Endothelial cell of umbilical vein (primary cell): ENCODE measurements around the gene ANKRD13D. TPM values are rescaled to one million over a fixed set of nuclear protein-coding genes. Genes with fewer than 3 reads are reported as not detected.

Source experiments
- BruUV-seq: library from RNA; stranded (reverse); fragments of 400-500 nt; replicated peaks from 2 replicates; lab custom pipeline; 2021; lab: Mats Ljungman, UMichigan
- CTCF ChIA-PET: fragments of 300-600, 350-600 bp; sonication (Branson Sonifier 250); formaldehyde crosslinking; loops from one replicate; lab custom pipeline; 2021; ENCODE audit warnings: antibody characterized with exemption, inconsistent platforms; lab: Charles Lee
- POLR2A ChIA-PET: fragments of 300-600, 350-600 bp; sonication (Branson Sonifier 250); formaldehyde crosslinking; loops from one replicate; lab custom pipeline; 2021; ENCODE audit warnings: antibody characterized with exemption, inconsistent platforms; lab: Charles Lee
- DNase-seq: peaks from one replicate; pipeline ENCODE4 v3.0.0-alpha.2; 2011; ENCODE audit warnings: low read depth, low spot score
- FAIRE-seq: peaks from 2 replicates; lab custom pipeline; 2011; peaks lifted over from hg19 to GRCh38; lab: Jason Lieb, UNC
- H2AFZ ChIP-seq: 2 replicates; pipeline ENCODE4 v1.6.0; 2012; ENCODE audit warnings: low read depth, low read length, control low read depth, inconsistent platforms
- H3K27ac ChIP-seq: 2 replicates; pipeline ENCODE4 v1.5.1; 2011; ENCODE audit warnings: low read depth, mild to moderate bottlenecking, control low read depth, low read length, moderate library complexity; ENCODE audit not compliant: insufficient read depth
- H3K27me3 ChIP-seq, 2 experiments: 2 replicates each; pipeline versions ENCODE4 v1.6.0 to v1.6.1; 2011; ENCODE audit warnings: low read length in 2 of 2, mixed read lengths in 1 of 2; ENCODE audit not compliant: control insufficient read depth in 2 of 2, insufficient read depth in 2 of 2
- H3K36me3 ChIP-seq, 2 experiments: 2 replicates in 1 of 2; 3 replicates in 1 of 2; pipeline ENCODE4 v1.5.1; 2011; ENCODE audit warnings: low read length in 2 of 2, mild to moderate bottlenecking in 1 of 2, moderate library complexity in 1 of 2; ENCODE audit not compliant: control insufficient read depth in 2 of 2, insufficient read depth in 2 of 2; ENCODE audit errors: extremely low read depth in 1 of 2
- H3K4me1 ChIP-seq: 3 replicates; pipeline ENCODE4 v1.5.1; 2011; ENCODE audit warnings: mild to moderate bottlenecking, low read length; ENCODE audit not compliant: control insufficient read depth, insufficient read depth; ENCODE audit errors: extremely low read depth
- H3K4me2 ChIP-seq: 2 replicates; pipeline ENCODE4 v1.6.1; 2011; ENCODE audit warnings: low read length, control low read depth, mixed read lengths; ENCODE audit not compliant: insufficient read depth
- H3K4me3 ChIP-seq, 3 experiments: fragments of 200-600 bp in 1 of 3; sonication (generic), shearing (Covaris generic) in 1 of 3; replicated peaks in 1 of 3; 2 replicates each; pipeline ENCODE4 v1.5.1; 2011 to 2016; ENCODE audit warnings: control low read depth in 3 of 3, low read length in 3 of 3, mild to moderate bottlenecking in 2 of 3, inconsistent platforms in 1 of 3, low read depth in 1 of 3, moderate library complexity in 1 of 3; ENCODE audit not compliant: insufficient read depth in 1 of 3
- H3K79me2 ChIP-seq: 2 replicates; pipeline ENCODE4 v1.6.0; 2012; ENCODE audit warnings: low read length, inconsistent platforms; ENCODE audit not compliant: control insufficient read depth, insufficient read depth
- H3K9ac ChIP-seq: replicated peaks from 2 replicates; pipeline ENCODE3; 2011; ENCODE audit warnings: low read length, control low read depth; ENCODE audit not compliant: insufficient read depth; ENCODE audit errors: extremely low read depth
- H3K9me1 ChIP-seq: replicated peaks from 3 replicates; pipeline ENCODE4 v1.6.0; 2011; ENCODE audit warnings: mild to moderate bottlenecking, low read length; ENCODE audit not compliant: control insufficient read depth, insufficient read depth; ENCODE audit errors: extremely low read depth
- H3K9me3 ChIP-seq: replicated peaks from 2 replicates; pipeline ENCODE4 v1.5.1; 2012; ENCODE audit warnings: low read length, inconsistent platforms; ENCODE audit not compliant: control insufficient read depth, insufficient read depth
- H4K20me1 ChIP-seq: replicated peaks from 2 replicates; pipeline ENCODE3; 2011; ENCODE audit warnings: mild to moderate bottlenecking, low read length; ENCODE audit not compliant: control insufficient read depth, insufficient read depth; ENCODE audit errors: extremely low read depth
- EZH2 ChIP-seq: IDR thresholded peaks from 2 replicates; pipeline ENCODE4 v1.6.1; 2012; ENCODE audit warnings: borderline replicate concordance, low read depth, mild to moderate bottlenecking, moderate library complexity, low read length, inconsistent platforms; ENCODE audit not compliant: severe bottlenecking
- FOS ChIP-seq: IDR thresholded peaks from 2 replicates; pipeline ENCODE4 v1.6.1; 2011; ENCODE audit warnings: mild to moderate bottlenecking, low read length, moderate library complexity, borderline replicate concordance; ENCODE audit not compliant: insufficient read depth
- GATA2 ChIP-seq: IDR thresholded peaks from 2 replicates; pipeline ENCODE4 v1.7.0; 2011; ENCODE audit warnings: low read depth, mild to moderate bottlenecking, moderate library complexity, mixed read lengths, low read length; ENCODE audit not compliant: insufficient read length, insufficient read depth
- JUN ChIP-seq: IDR thresholded peaks from 2 replicates; pipeline ENCODE4 v1.6.1; 2011; ENCODE audit warnings: borderline replicate concordance, low read depth; ENCODE audit not compliant: insufficient read length, insufficient read depth
- MYC ChIP-seq: IDR thresholded peaks from one replicate; pipeline ENCODE4 v1.6.1; 2011; ENCODE audit warnings: mild to moderate bottlenecking, low read depth, low read length
- POLR2A ChIP-seq: IDR thresholded peaks from 2 replicates; pipeline ENCODE4 v1.6.1; 2012; ENCODE audit warnings: low read depth, mild to moderate bottlenecking, control low read depth, low read length
- POLR2AphosphoS5 ChIP-seq: IDR thresholded peaks from 2 replicates; pipeline ENCODE4 v1.6.1; 2012; ENCODE audit warnings: low read depth, mild to moderate bottlenecking, control low read depth, low read length, moderate library complexity; ENCODE audit not compliant: insufficient read depth
- dilution Hi-C: fragments of 300-500 bp; cut with MboI; formaldehyde crosslinking; loops from one replicate; pipeline ENCODE4 v1.15.0; 2019; ENCODE audit warnings: low sequenced_read_pairs; ENCODE audit not compliant: extremely low pct_ligation_motif_present
- intact Hi-C: fragments of 100-400 bp; cut with micrococcal nuclease; formaldehyde crosslinking; loops from one replicate; pipeline ENCODE4 v1.10.0; 2022
- polyA plus RNA-seq, 4 experiments: library from polyadenylated mRNA; depleted of rRNA in 3 of 4; stranded (reverse) in 3 of 4; unstranded in 1 of 4; fragments of >200 nt; gene quantifications; 2 replicates each; pipeline versions ENCODE4 v1.2.1 to v1.2.3, GENCODE V29; 2011 to 2012; ENCODE audit warnings: missing spikeins in 1 of 4
- total RNA-seq: library from RNA; stranded (reverse); gene quantifications from 2 replicates; pipeline ENCODE4 v1.2.3, GENCODE V29; 2021
- TF ChIP-seq, protein P1 (sequence below): IDR thresholded peaks from 2 replicates; pipeline ENCODE4 v1.6.1; 2011; ENCODE audit not compliant: insufficient read depth, insufficient read length
- TF ChIP-seq, protein P2 (sequence below), 2 donors: IDR thresholded peaks; 1 replicate in 1 of 2; 2 replicates in 1 of 2; pipeline ENCODE4 v1.5.1; 2011; ENCODE audit warnings: low read length in 2 of 2, mild to moderate bottlenecking in 2 of 2, moderate library complexity in 2 of 2, control low read depth in 1 of 2, inconsistent platforms in 1 of 2, low read depth in 1 of 2; ENCODE audit not compliant: insufficient read depth in 1 of 2; ENCODE audit errors: extremely low read depth in 1 of 2

Gene ANKRD13D
- total and polyA plus RNA-seq, 2 donors (not counting 3 experiments of a cell fraction or from before 2014, with no cell fraction given), result 43.5 to 57.5 TPM

DNA sequence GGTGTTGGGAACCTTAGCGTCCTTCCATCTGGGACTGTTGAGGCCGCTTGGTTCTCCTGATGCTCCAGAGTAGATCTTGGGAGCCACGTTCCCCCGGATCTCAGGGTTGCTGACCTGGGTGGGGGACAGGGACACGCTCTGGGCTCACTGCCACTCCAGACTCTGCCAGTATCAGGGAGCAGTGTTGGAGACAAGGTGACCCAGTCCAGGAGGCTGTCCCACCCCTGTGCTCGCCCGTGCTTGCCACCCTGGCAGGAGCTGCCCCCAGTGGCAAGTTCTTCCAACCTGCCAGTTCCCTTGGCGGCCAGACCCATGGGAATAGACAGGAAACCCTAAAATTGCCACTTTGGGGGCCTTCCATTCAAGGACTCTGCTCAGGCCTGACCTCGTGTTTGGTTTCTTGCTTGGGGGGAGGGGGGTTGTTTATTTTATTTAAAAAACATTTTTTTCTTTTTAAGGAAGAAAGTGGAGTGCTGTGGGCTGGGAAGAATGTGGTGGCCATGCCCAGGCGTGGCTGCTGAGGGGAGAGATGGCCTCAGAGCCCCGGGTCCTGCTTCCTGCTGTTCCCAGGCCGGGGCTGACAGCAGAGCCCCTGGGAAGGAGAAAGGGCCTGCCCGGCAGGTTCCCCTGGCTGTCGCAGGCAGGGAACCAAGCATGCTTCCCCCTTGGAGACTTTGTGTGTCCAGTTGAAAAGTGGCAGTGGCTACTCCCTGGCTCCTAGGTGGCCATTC is 15.7 kb upstream of the ANKRD13D start:
- Histone ChIP-seq H3K27ac (no peak overlapping the region), H3K4me1 (peaks cover 37% of the 10 kb centered on the region), H3K9me3 (no peaks in the 10 kb centered on the region)

More for the DNA sequence above, 15.7 kb upstream of the ANKRD13D start:
- Histone ChIP-seq H3K27me3 (no peaks in the 10 kb centered on the region), H3K36me3 (peaks cover 0 to 7% of the 10 kb centered on the region in 2 experiments), H2AFZ (no peak overlapping the region), H3K4me2 (no peak overlapping the region), H3K9ac (no peak overlapping the region), H3K4me3 (no peak overlapping the region), H3K79me2 (peaks cover 81% of the 10 kb centered on the region), H4K20me1 (no peaks in the 10 kb centered on the region), H3K9me1 (no peaks in the 10 kb centered on the region)
- no peak for FAIRE-seq
- intact Hi-C loops (no loop called here), dilution Hi-C loops (no loop called here)
- CTCF ChIA-PET, result interaction anchor here (1.0 to 2.4 kb wide), 2 partner anchors 11 to 44 kb away, joined by 3 to 12 read pairs; no protein-coding TSS in a partner anchor
- no TSS peak for BruUV-seq
- POLR2A ChIA-PET, result no interaction called here
- no peak for DNase-seq
- TF ChIP-seq, protein P1, sequence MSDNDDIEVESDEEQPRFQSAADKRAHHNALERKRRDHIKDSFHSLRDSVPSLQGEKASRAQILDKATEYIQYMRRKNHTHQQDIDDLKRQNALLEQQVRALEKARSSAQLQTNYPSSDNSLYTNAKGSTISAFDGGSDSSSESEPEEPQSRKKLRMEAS, result no peak
- TF ChIP-seq FOS, result no peak
- no peak for TF ChIP-seq JUN
- no peak for TF ChIP-seq POLR2AphosphoS5
- TF ChIP-seq, protein P2, sequence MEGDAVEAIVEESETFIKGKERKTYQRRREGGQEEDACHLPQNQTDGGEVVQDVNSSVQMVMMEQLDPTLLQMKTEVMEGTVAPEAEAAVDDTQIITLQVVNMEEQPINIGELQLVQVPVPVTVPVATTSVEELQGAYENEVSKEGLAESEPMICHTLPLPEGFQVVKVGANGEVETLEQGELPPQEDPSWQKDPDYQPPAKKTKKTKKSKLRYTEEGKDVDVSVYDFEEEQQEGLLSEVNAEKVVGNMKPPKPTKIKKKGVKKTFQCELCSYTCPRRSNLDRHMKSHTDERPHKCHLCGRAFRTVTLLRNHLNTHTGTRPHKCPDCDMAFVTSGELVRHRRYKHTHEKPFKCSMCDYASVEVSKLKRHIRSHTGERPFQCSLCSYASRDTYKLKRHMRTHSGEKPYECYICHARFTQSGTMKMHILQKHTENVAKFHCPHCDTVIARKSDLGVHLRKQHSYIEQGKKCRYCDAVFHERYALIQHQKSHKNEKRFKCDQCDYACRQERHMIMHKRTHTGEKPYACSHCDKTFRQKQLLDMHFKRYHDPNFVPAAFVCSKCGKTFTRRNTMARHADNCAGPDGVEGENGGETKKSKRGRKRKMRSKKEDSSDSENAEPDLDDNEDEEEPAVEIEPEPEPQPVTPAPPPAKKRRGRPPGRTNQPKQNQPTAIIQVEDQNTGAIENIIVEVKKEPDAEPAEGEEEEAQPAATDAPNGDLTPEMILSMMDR (IDR thresholded peaks at IDR 0.05; ENCODE audit: extremely low read depth in 1 of 2, insufficient read depth in 1 of 2, low read depth in 1 of 2, low read length in 2 of 2), result no peak
- TF ChIP-seq POLR2A, result no peak
- no peak for TF ChIP-seq MYC
- TF ChIP-seq EZH2, result no peak
- TF ChIP-seq GATA2, result no peak
